ENCODE results near the gene BLM.
"Not testable (repeated sequence)": the region's sequence is repeated elsewhere in the genome, so short reads cannot be mapped to it uniquely, and the experiment has no call there.

BLM gene

GRCh38 chr15:90822204-90822955, 105.2 kb downstream of the BLM start:
- Histone ChIP-seq H2AFZ (ENCODE audit: low read depth, low read length) (no peak overlapping the region), H2AK5ac (ENCODE audit: low read length, severe bottlenecking) (no peak overlapping the region), H3K14ac (ENCODE audit: low read length in 2 of 2) (no peak overlapping the region), H2BK15ac (ENCODE audit: low read depth, poor library complexity, severe bottlenecking) (no peak overlapping the region), H3K4me1 (ENCODE audit: control insufficient read depth, insufficient read depth, low read depth, low read length) (no peaks in the 10 kb centered on the region), H3K18ac (ENCODE audit: low read depth in 1 of 2, low read length in 2 of 2) (no peak overlapping the region), H4K91ac (ENCODE audit: low read length) (no peak overlapping the region), H4K8ac (ENCODE audit: low read length) (peak overlapping the region; percentile 61), H3K23ac (ENCODE audit: low read length in 2 of 2) (no peak overlapping the region), H3K4ac (ENCODE audit: low read depth in 1 of 2, low read length in 2 of 2) (no peak overlapping the region), H3K4me2 (ENCODE audit: low read length, poor library complexity, severe bottlenecking) (no peak overlapping the region), H2BK5ac (ENCODE audit: low read depth, low read length, poor library complexity, severe bottlenecking) (no peak overlapping the region), H3K79me1 (replicated peaks; ENCODE audit: low read length, poor library complexity, severe bottlenecking) (no peaks in the 10 kb centered on the region), H3K27me3 (ENCODE audit: control insufficient read depth in 1 of 2, insufficient read depth in 1 of 2, low read length in 2 of 2) (peaks cover 4 to 43% of the 10 kb centered on the region in 2 experiments), H3K27ac (ENCODE audit: low read length, poor library complexity, severe bottlenecking) (no peak overlapping the region), H3K4me3 (ENCODE audit: insufficient read depth in 1 of 2, low read depth in 1 of 2, low read length in 2 of 2) (no peak overlapping the region), H2BK120ac (ENCODE audit: low read depth, low read length) (no peak overlapping the region), H3K9me3 (ENCODE audit: control insufficient read depth, low read length) (no peaks in the 10 kb centered on the region), H2BK12ac (ENCODE audit: low read length in 2 of 2) (no peak overlapping the region), H3K9ac (ENCODE audit: low read length) (no peak overlapping the region), H3K36me3 (ENCODE audit: control insufficient read depth in 1 of 2, insufficient read depth in 2 of 2, low read depth in 1 of 2, low read length in 2 of 2) (no peaks in the 10 kb centered on the region)
- DNase-seq: no peak
- WGBS: 88% methylated on average over 7 of the region's 8 CpGs

- H3K27me3 ChIP-seq (ENCODE audit: control insufficient read depth in 1 of 2, insufficient read depth in 1 of 2, low read length in 2 of 2): peaks cover 4 to 42% of the 10 kb centered on the region in 2 experiments
- H2BK12ac ChIP-seq (ENCODE audit: low read length in 2 of 2): no peak overlapping the region
- H3K79me1 ChIP-seq (replicated peaks; ENCODE audit: low read length, poor library complexity, severe bottlenecking): no peaks in the 10 kb centered on the region
- no peak overlapping the region for H3K9ac ChIP-seq (ENCODE audit: low read length)
- no peak overlapping the region for H4K8ac ChIP-seq (ENCODE audit: low read length)
- H2BK15ac ChIP-seq (ENCODE audit: low read depth, poor library complexity, severe bottlenecking): no peak overlapping the region
- no peak overlapping the region for H3K4ac ChIP-seq (ENCODE audit: low read depth in 1 of 2, low read length in 2 of 2)
- no peak overlapping the region for H2AFZ ChIP-seq (ENCODE audit: low read depth, low read length)
- H3K36me3 ChIP-seq (ENCODE audit: control insufficient read depth in 1 of 2, insufficient read depth in 2 of 2, low read depth in 1 of 2, low read length in 2 of 2): no peaks in the 10 kb centered on the region
- no peak overlapping the region for H3K4me3 ChIP-seq (ENCODE audit: insufficient read depth in 1 of 2, low read depth in 1 of 2, low read length in 2 of 2)
- H3K4me2 ChIP-seq (ENCODE audit: low read length, poor library complexity, severe bottlenecking): no peak overlapping the region
- H3K14ac ChIP-seq (ENCODE audit: low read length in 2 of 2): no peak overlapping the region
- no peak overlapping the region for H3K27ac ChIP-seq (ENCODE audit: low read length, poor library complexity, severe bottlenecking)
- H3K9me3 ChIP-seq (ENCODE audit: control insufficient read depth, low read length): no peaks in the 10 kb centered on the region
- H3K23ac ChIP-seq (ENCODE audit: low read length in 2 of 2): no peak overlapping the region
- H4K91ac ChIP-seq (ENCODE audit: low read length): no peak overlapping the region
- no peak overlapping the region for H2BK5ac ChIP-seq (ENCODE audit: low read depth, low read length, poor library complexity, severe bottlenecking)
- no peak overlapping the region for H2BK120ac ChIP-seq (ENCODE audit: low read depth, low read length)
- no peak for DNase-seq
- WGBS: 89% methylated on average over 7 of the region's 7 CpGs
- H3K18ac ChIP-seq (ENCODE audit: low read depth in 1 of 2, low read length in 2 of 2): no peak overlapping the region
- H2AK5ac ChIP-seq (ENCODE audit: low read length, severe bottlenecking): no peak overlapping the region
- no peaks in the 10 kb centered on the region for H3K4me1 ChIP-seq (ENCODE audit: control insufficient read depth, insufficient read depth, low read depth, low read length)
Measured at GRCh38 chr15:90823455-90823974, 106.4 kb downstream of the BLM start.

DNA sequence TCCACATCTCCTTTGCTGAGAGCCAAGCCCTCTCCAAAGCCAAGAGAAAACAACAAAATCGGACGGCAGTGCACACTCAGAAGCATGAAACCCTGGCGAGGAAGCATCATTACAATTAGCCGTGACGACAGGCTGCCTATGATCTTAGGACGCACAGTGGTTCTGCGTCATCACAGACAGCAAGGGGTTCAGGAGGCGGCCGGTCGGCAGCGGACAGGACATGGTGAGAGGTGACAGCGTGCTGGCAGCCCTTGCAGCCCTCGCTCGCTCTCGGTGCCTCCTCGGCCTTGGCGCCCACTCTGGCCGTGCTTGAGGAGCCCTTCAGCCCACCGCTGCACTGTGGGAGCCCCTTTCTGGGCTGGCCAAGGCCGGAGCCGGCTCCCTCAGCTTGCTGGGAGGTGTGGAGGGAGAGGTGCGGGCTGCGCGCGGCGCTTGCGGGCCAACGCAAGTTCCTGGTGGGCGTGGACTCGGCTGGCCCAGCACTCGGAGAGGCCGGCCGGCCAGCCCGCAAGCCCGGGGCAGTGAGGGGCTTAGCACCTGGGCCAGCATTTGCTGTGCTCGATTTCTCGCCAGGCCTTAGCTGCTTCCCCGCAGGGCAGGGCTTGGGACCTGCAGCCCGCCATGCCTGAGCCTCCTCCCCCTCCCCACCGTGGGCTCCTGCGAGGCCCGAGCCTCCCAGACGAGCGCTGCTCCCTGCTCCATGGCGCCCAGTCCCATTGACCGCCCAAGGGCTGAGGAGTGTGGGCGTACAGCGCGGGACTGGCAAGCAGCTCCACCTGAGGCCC, 108.2 kb downstream of the BLM start:
- H3K9ac ChIP-seq (ENCODE audit: low read length); H3K18ac ChIP-seq (ENCODE audit: low read depth in 1 of 2, low read length in 2 of 2); H3K4me1 ChIP-seq (ENCODE audit: control insufficient read depth, insufficient read depth, low read depth, low read length); H2AFZ ChIP-seq (ENCODE audit: low read depth, low read length); H3K27ac ChIP-seq (ENCODE audit: low read length, poor library complexity, severe bottlenecking); H3K9me3 ChIP-seq (ENCODE audit: control insufficient read depth, low read length); H2BK5ac ChIP-seq (ENCODE audit: low read depth, low read length, poor library complexity, severe bottlenecking); H2BK12ac ChIP-seq (ENCODE audit: low read length in 2 of 2); H2BK15ac ChIP-seq (ENCODE audit: low read depth, poor library complexity, severe bottlenecking); H3K4me2 ChIP-seq (ENCODE audit: low read length, poor library complexity, severe bottlenecking); H2BK120ac ChIP-seq (ENCODE audit: low read depth, low read length); H4K8ac ChIP-seq (ENCODE audit: low read length); H3K79me1 ChIP-seq (replicated peaks; ENCODE audit: low read length, poor library complexity, severe bottlenecking); H3K23ac ChIP-seq (ENCODE audit: low read length in 2 of 2); H3K4me3 ChIP-seq (ENCODE audit: insufficient read depth in 1 of 2, low read depth in 1 of 2, low read length in 2 of 2); H3K36me3 ChIP-seq (ENCODE audit: control insufficient read depth in 1 of 2, insufficient read depth in 2 of 2, low read depth in 1 of 2, low read length in 2 of 2); H4K91ac ChIP-seq (ENCODE audit: low read length); DNase-seq; H2AK5ac ChIP-seq (ENCODE audit: low read length, severe bottlenecking); H3K4ac ChIP-seq (ENCODE audit: low read depth in 1 of 2, low read length in 2 of 2): not testable (repeated sequence)
- WGBS: 97% methylated on average over 49 of the region's 49 CpGs
- peaks cover 4 to 36% of the 10 kb centered on the region in 2 experiments for H3K27me3 ChIP-seq (ENCODE audit: control insufficient read depth in 1 of 2, insufficient read depth in 1 of 2, low read length in 2 of 2)
- peak overlapping the region in 1 of 2 experiments; percentile 49 for H3K14ac ChIP-seq (ENCODE audit: low read length in 2 of 2)

- not testable (repeated sequence) for H2AK5ac ChIP-seq (ENCODE audit: low read length, severe bottlenecking); H4K8ac ChIP-seq (ENCODE audit: low read length); H2BK12ac ChIP-seq (ENCODE audit: low read length in 2 of 2); H3K4me2 ChIP-seq (ENCODE audit: low read length, poor library complexity, severe bottlenecking); H2BK15ac ChIP-seq (ENCODE audit: low read depth, poor library complexity, severe bottlenecking); H4K91ac ChIP-seq (ENCODE audit: low read length); H2BK5ac ChIP-seq (ENCODE audit: low read depth, low read length, poor library complexity, severe bottlenecking); H3K23ac ChIP-seq (ENCODE audit: low read length in 2 of 2); H3K18ac ChIP-seq (ENCODE audit: low read depth in 1 of 2, low read length in 2 of 2); H3K27ac ChIP-seq (ENCODE audit: low read length, poor library complexity, severe bottlenecking); H3K4ac ChIP-seq (ENCODE audit: low read depth in 1 of 2, low read length in 2 of 2); H2AFZ ChIP-seq (ENCODE audit: low read depth, low read length); H3K36me3 ChIP-seq (ENCODE audit: control insufficient read depth in 1 of 2, insufficient read depth in 2 of 2, low read depth in 1 of 2, low read length in 2 of 2); H3K4me3 ChIP-seq (ENCODE audit: insufficient read depth in 1 of 2, low read depth in 1 of 2, low read length in 2 of 2); DNase-seq; H3K79me1 ChIP-seq (replicated peaks; ENCODE audit: low read length, poor library complexity, severe bottlenecking); H3K9me3 ChIP-seq (ENCODE audit: control insufficient read depth, low read length); H3K4me1 ChIP-seq (ENCODE audit: control insufficient read depth, insufficient read depth, low read depth, low read length); H3K14ac ChIP-seq (ENCODE audit: low read length in 2 of 2); H2BK120ac ChIP-seq (ENCODE audit: low read depth, low read length); H3K9ac ChIP-seq (ENCODE audit: low read length)
- H3K27me3 ChIP-seq (ENCODE audit: control insufficient read depth in 1 of 2, insufficient read depth in 1 of 2, low read length in 2 of 2): peaks cover 4 to 32% of the 10 kb centered on the region in 2 experiments
- 96% methylated on average over 26 of the region's 26 CpGs for WGBS
Measured at GRCh38 chr15:90826206-90826885, 109.2 kb downstream of the BLM start.

All from mesenchymal stem cell (in vitro differentiated cells and primary cell).